Endodermal cell (in vitro differentiated cells): ENCODE measurements around the gene UQCC5. TPM values are rescaled to one million over a fixed set of nuclear protein-coding genes. Genes with fewer than 3 reads are reported as not detected.

Experiments
- DNase-seq: peaks from one replicate; pipeline ENCODE4 v3.0.0-alpha.2; 2017
- H3K27ac ChIP-seq: 2 replicates; pipeline ENCODE4 v1.5.1; 2013; ENCODE audit warnings: mild to moderate bottlenecking, low read depth, low read length, moderate library complexity
- H3K27me3 ChIP-seq: 2 replicates; pipeline ENCODE4 v1.6.1; 2013; ENCODE audit warnings: mild to moderate bottlenecking, low read length, moderate library complexity; ENCODE audit not compliant: insufficient read depth, control insufficient read depth, poor library complexity, severe bottlenecking
- H3K36me3 ChIP-seq: 2 replicates; pipeline ENCODE4 v1.7.0; 2013; ENCODE audit warnings: mild to moderate bottlenecking, low read length, moderate library complexity; ENCODE audit not compliant: control insufficient read depth, insufficient read depth
- H3K4me1 ChIP-seq: one replicate; pipeline ENCODE4 v1.7.0; 2013; ENCODE audit warnings: low read length; ENCODE audit not compliant: control insufficient read depth, insufficient read depth
- H3K4me3 ChIP-seq: 2 replicates; pipeline ENCODE4 v1.5.1; 2013; ENCODE audit warnings: mild to moderate bottlenecking, low read length, moderate library complexity
- H3K9ac ChIP-seq: 2 replicates; pipeline ENCODE4 v1.6.1; 2013; ENCODE audit warnings: mild to moderate bottlenecking, low read length, moderate library complexity; ENCODE audit not compliant: poor library complexity, severe bottlenecking; ENCODE audit errors: extremely low read depth
- H3K9me3 ChIP-seq: 2 replicates; pipeline ENCODE4 v1.6.1; 2013; ENCODE audit warnings: mild to moderate bottlenecking, low read length, moderate library complexity; ENCODE audit not compliant: control insufficient read depth
- H3K27ac Mint-ChIP-seq: 2 replicates; pipeline ENCODE4 v1.8.0; 2020; ENCODE audit warnings: mixed read lengths
- H3K27me3 Mint-ChIP-seq: 2 replicates; pipeline ENCODE4 v1.8.0; 2021; ENCODE audit warnings: mild to moderate bottlenecking, mixed read lengths; ENCODE audit not compliant: insufficient read depth
- H3K36me3 Mint-ChIP-seq: 2 replicates; pipeline ENCODE4 v1.8.0; 2020; ENCODE audit warnings: low read depth, mixed read lengths
- H3K4me1 Mint-ChIP-seq: 2 replicates; pipeline ENCODE4 v1.8.0; 2020; ENCODE audit warnings: mixed read lengths
- H3K4me3 Mint-ChIP-seq: 2 replicates; pipeline ENCODE4 v1.8.0; 2020; ENCODE audit warnings: mild to moderate bottlenecking, moderate library complexity, mixed read lengths
- H3K9me3 Mint-ChIP-seq: 2 replicates; pipeline ENCODE4 v1.8.0; 2020; ENCODE audit warnings: mild to moderate bottlenecking, mixed read lengths
- CTCF ChIP-seq: fragments of 200-600 bp; sonication (generic); conservative IDR thresholded peaks from 2 replicates; pipeline ENCODE4 v1.5.0; 2021; ENCODE audit warnings: antibody characterized with exemption, mild to moderate bottlenecking
- WGBS, 2 experiments: methylation state at CpG; one replicate each; pipeline versions ENCODE4 v1.1.5 to v1.1.7; 2013; ENCODE audit warnings: missing lambda C conversion rate in 2 of 2, mixed read lengths in 1 of 2; ENCODE audit not compliant: insufficient coverage in 1 of 2, insufficient read length in 1 of 2; 5-methylcytosine and 5-hydroxymethylcytosine counted together
- total RNA-seq, 2 donors: library from RNA; stranded (reverse); fragmentation: NEBNext Ultra II Directional in 1 of 2; extraction: Animal tissue kit (Norgen Biotek cat#: 25700) in 1 of 2; gene quantifications; 2 replicates in 1 of 2; 3 replicates in 1 of 2; pipeline ENCODE4 v1.2.1, GENCODE V29; 2021

UQCC5 gene
- total RNA-seq, 2 donors from 2014 or later, result 28.1 to 34.1 TPM

DNA sequence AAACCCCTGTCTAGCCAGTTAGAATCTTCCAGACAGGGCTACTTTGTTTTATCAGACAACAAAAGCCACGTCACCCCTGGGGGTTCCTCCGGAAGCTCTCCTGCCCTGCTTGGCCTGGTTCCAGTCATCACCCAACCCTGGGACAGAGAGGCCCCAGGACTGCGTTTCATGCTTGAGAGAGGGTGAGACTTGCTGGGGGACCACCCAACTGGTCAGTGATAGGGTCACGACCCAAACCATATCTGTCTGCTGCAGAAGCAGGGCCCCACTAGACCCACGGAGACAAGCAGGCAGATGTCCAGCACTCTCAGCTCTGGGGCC is 3.9 kb upstream of the UQCC5 start:
- peak overlapping the region; percentile 71 for H3K4me3 Mint-ChIP-seq
- no peak for DNase-seq
- H3K27me3 ChIP-seq, result no peaks in the 10 kb centered on the region
- TF ChIP-seq CTCF, result no peak
- H3K27me3 Mint-ChIP-seq, result no peaks in the 10 kb centered on the region
- peak overlapping the region; percentile 35 for H3K27ac Mint-ChIP-seq
- 39 to 43% methylated on average over 1 to 5 of the region's 5 CpGs for WGBS, 2 experiments
- peak overlapping the region; percentile 83 for H3K4me3 ChIP-seq
- peaks cover 14% of the 10 kb centered on the region for H3K36me3 Mint-ChIP-seq
- H3K9me3 Mint-ChIP-seq, result no peaks in the 10 kb centered on the region
- H3K27ac ChIP-seq, result peak overlapping the region; percentile 88
- H3K4me1 Mint-ChIP-seq, result peaks cover 10% of the 10 kb centered on the region
- peaks cover 5% of the 10 kb centered on the region for H3K4me1 ChIP-seq
- H3K9me3 ChIP-seq, result no peaks in the 10 kb centered on the region
- H3K9ac ChIP-seq, result peak overlapping the region; percentile 75
- peaks cover 40% of the 10 kb centered on the region for H3K36me3 ChIP-seq

DNA sequence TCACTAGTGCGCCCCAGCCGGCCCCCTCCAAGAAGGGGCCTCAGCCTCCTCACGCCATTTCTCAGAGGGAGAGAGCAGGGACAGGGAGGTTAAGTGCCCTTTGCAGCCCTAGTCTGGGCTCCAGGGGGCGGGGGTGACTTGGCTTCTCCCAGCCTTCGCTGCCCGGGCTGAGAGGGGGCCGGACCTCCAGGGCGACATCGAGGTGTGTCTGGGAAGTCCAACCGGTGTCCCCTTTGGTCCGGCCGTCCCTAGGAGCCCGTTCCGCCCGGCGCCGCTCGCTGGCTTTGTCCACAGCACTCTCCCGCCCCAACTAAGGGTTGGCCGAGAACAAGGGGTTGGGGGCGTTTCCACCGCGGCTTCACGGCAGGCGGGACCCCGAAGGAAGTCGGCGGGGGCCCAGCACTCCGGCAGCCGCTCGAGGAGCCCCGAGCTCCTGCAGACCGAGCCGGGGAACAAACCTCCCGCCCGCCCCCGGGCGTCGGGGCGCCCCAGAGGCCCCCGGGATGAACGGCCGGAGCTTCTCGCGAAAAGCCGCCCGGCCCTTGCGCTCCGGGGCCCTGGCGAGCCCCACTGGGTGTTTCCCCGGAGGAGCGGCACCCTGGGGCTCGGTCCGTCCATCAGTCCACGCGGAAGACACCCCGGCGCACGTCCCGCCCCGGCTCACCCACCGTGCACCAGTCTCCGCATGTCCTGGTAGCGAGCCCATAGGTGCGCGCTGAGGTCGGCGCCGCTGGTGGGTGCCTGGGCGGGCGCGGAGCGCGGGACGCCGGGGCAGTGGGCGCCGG is 3.4 kb upstream of the UQCC5 start:
- peaks cover 5% of the 10 kb centered on the region for H3K4me1 ChIP-seq
- H3K4me1 Mint-ChIP-seq, result peaks cover 15% of the 10 kb centered on the region
- peak overlapping the region; percentile 71 for H3K4me3 Mint-ChIP-seq
- peak overlapping the region; percentile 75 for H3K9ac ChIP-seq
- H3K27me3 Mint-ChIP-seq, result no peaks in the 10 kb centered on the region
- H3K27me3 ChIP-seq, result no peaks in the 10 kb centered on the region
- peak; percentile 83 for DNase-seq
- no peaks in the 10 kb centered on the region for H3K9me3 ChIP-seq
- H3K4me3 ChIP-seq, result peak overlapping the region; percentile 83
- peaks cover 35% of the 10 kb centered on the region for H3K36me3 ChIP-seq
- 1% methylated on average over 26 to 78 of the region's 78 CpGs for WGBS, 2 experiments
- no peak overlapping the region for H3K27ac Mint-ChIP-seq
- peaks cover 10% of the 10 kb centered on the region for H3K36me3 Mint-ChIP-seq
- peak overlapping the region; percentile 88 for H3K27ac ChIP-seq
- H3K9me3 Mint-ChIP-seq, result no peaks in the 10 kb centered on the region
- TF ChIP-seq CTCF, result no peak

DNA sequence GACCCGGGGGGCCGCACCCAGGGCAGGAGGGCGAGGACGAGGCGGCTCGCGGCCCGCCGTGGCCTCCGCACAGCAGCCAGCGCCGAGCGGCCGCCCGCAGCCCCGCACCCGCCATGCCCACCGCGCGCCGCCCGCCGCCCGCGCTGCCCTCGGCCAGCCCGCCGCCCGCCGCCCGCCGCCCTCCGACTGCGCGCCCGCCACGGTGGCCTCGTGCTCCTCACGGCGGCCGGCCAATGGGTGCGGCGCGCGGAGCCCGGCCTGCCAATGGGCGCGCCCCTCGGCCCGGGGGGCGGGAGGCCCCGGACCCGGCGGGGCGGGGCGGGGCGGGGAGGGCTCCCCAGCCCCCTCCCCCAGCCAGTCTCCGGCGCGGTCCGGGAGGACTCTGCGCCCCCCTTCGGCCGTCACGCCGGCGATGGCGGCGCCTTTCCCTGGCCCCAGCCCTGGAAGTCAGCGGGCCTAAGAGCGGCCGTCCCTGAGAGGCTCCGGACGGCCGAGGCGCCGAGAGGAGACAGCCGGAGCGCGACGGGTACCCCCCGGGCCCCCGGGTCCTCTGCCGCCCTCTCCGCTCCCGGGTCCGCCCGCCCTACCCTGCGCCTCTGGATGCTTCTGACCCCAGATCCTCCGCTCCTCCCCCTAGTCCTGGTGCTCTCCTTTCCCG is 2.7 kb upstream of the UQCC5 start, which contains the start of gene NT5DC2:
NT5DC2 (minus strand) TSS at position 235 of the 658 bp plus-strand sequence; CDS start at position 115, 120 bp downstream.
- peak within 1 kb of the TSS; percentile 83 for H3K4me3 ChIP-seq
- H3K4me3 Mint-ChIP-seq, result peak within 1 kb of the TSS; percentile 71
- peak; percentile 29 for TF ChIP-seq CTCF
- peak; percentile 84 for DNase-seq
- H3K9me3 ChIP-seq, result no peaks in the 10 kb centered on the region
- H3K27ac Mint-ChIP-seq, result no peak within 1 kb of the TSS
- WGBS, 2 experiments, result 2 to 7% methylated on average over 14 to 91 of the region's 91 CpGs
- H3K36me3 Mint-ChIP-seq, result peaks cover 12% of the 10 kb centered on the region
- H3K4me1 ChIP-seq, result peaks cover 5% of the 10 kb centered on the region
- peaks cover 19% of the 10 kb centered on the region for H3K4me1 Mint-ChIP-seq
- peak within 1 kb of the TSS; percentile 75 for H3K9ac ChIP-seq
- H3K27me3 ChIP-seq, result no peaks in the 10 kb centered on the region
- no peaks in the 10 kb centered on the region for H3K27me3 Mint-ChIP-seq
- H3K27ac ChIP-seq, result peak within 1 kb of the TSS; percentile 88
- H3K9me3 Mint-ChIP-seq, result no peaks in the 10 kb centered on the region
- H3K36me3 ChIP-seq, result peaks cover 29% of the 10 kb centered on the region
